Activated CD8-positive, alpha-beta memory T cell treated with anti-CD3 and anti-CD28 coated beads, Interleukin-2, amount 10 ng/mL, durations not matched to agents 7 days and 5 days (primary cell): Measurements from ENCODE around the gene CCNH. TPM values are rescaled to one million over a fixed set of nuclear protein-coding genes. Genes with fewer than 3 reads are reported as not detected.

ENCODE experiments used
- ATAC-seq: fragments of 150-1000 bp; cut with Tn5 transposase; one replicate; pipeline ENCODE4 v1.10.0; 2021; ENCODE audit warnings: moderate library complexity
- CTCF ChIA-PET: fragments of 350-600 bp; sonication (Branson Sonifier 250); formaldehyde crosslinking; loops from one replicate; lab custom pipeline; 2021; ENCODE audit warnings: antibody characterized with exemption; lab: Charles Lee
- DNase-seq: peaks from one replicate; pipeline ENCODE4 v3.0.0-alpha.2; 2020
- H3K27ac Mint-ChIP-seq: one replicate; pipeline ENCODE4 v1.8.0; 2021; ENCODE audit warnings: mild to moderate bottlenecking, mixed read lengths
- H3K27me3 Mint-ChIP-seq: one replicate; pipeline ENCODE4 v1.8.0; 2021; ENCODE audit warnings: mixed read lengths
- H3K36me3 Mint-ChIP-seq: one replicate; pipeline ENCODE4 v1.8.0; 2021; ENCODE audit warnings: mild to moderate bottlenecking, mixed read lengths
- H3K4me1 Mint-ChIP-seq: one replicate; pipeline ENCODE4 v1.8.0; 2021; ENCODE audit warnings: mixed read lengths
- H3K4me3 Mint-ChIP-seq: one replicate; pipeline ENCODE4 v1.8.0; 2021; ENCODE audit warnings: mild to moderate bottlenecking, moderate library complexity, mixed read lengths
- H3K9me3 Mint-ChIP-seq: one replicate; pipeline ENCODE4 v1.8.0; 2022; ENCODE audit warnings: low read depth, mixed read lengths
- total RNA-seq, 2 experiments: library from RNA; stranded (reverse); gene quantifications; one replicate each; pipeline ENCODE4 v1.2.3, GENCODE V29; 2021

The CCNH gene
- 10 to 100 TPM; 62.4 to 67.3 TPM for total RNA-seq

GRCh38 chr5:87412630-87413342, at the start of gene CCNH:
CCNH (minus strand) TSS chr5:87412930; CDS start chr5:87412794, 136 bp downstream.
- ATAC-seq (peak; percentile 98), DNase-seq (peak; percentile 99)
- H3K4me3 Mint-ChIP-seq = peak within 1 kb of the TSS; percentile 96
- no peaks in the 10 kb centered on the region for H3K27me3 Mint-ChIP-seq
- no peaks in the 10 kb centered on the region for H3K9me3 Mint-ChIP-seq
- H3K27ac Mint-ChIP-seq = peak within 1 kb of the TSS; percentile 91
- H3K4me1 Mint-ChIP-seq = peaks cover 38% of the 10 kb centered on the region
- peaks cover 24% of the 10 kb centered on the region for H3K36me3 Mint-ChIP-seq
- CTCF ChIA-PET = interaction anchor here (1.0 to 2.1 kb wide), 5 partner anchors 10 to 72 kb away, joined by 3 to 12 read pairs (median 4); no protein-coding TSS in a partner anchor

GRCh38 chr5:87457706-87458105, 45.0 kb upstream of the CCNH start:
- Mint-ChIP-seq H3K9me3 (no peaks in the 10 kb centered on the region), H3K27ac (no peak overlapping the region), H3K27me3 (peaks cover 8% of the 10 kb centered on the region), H3K36me3 (no peaks in the 10 kb centered on the region), H3K4me3 (no peak overlapping the region), H3K4me1 (peaks cover 6% of the 10 kb centered on the region)
- CTCF ChIA-PET = no interaction called here
- DNase-seq (no peak), ATAC-seq (no peak)

- H3K27me3 Mint-ChIP-seq = peaks cover 10% of the 10 kb centered on the region
- H3K9me3 Mint-ChIP-seq = no peaks in the 10 kb centered on the region
- no peak overlapping the region for H3K4me3 Mint-ChIP-seq
- DNase-seq = no peak
- no peak overlapping the region for H3K27ac Mint-ChIP-seq
- CTCF ChIA-PET = no interaction called here
- ATAC-seq = no peak
- peaks cover 8% of the 10 kb centered on the region for H3K4me1 Mint-ChIP-seq
- H3K36me3 Mint-ChIP-seq = no peaks in the 10 kb centered on the region
Observed at GRCh38 chr5:87453801-87454200, 41.1 kb upstream of the CCNH start.

GRCh38 chr5:87452837-87453236, 40.1 kb upstream of the CCNH start:
- ATAC-seq = no peak
- CTCF ChIA-PET = no interaction called here
- no peak overlapping the region for H3K4me3 Mint-ChIP-seq
- H3K36me3 Mint-ChIP-seq = no peaks in the 10 kb centered on the region
- no peaks in the 10 kb centered on the region for H3K9me3 Mint-ChIP-seq
- DNase-seq = no peak
- no peak overlapping the region for H3K27ac Mint-ChIP-seq
- H3K4me1 Mint-ChIP-seq = peaks cover 8% of the 10 kb centered on the region
- peaks cover 12% of the 10 kb centered on the region for H3K27me3 Mint-ChIP-seq

GRCh38 chr5:87442419-87442818, 29.7 kb upstream of the CCNH start:
- H3K4me3 Mint-ChIP-seq = no peak overlapping the region
- H3K9me3 Mint-ChIP-seq = no peaks in the 10 kb centered on the region
- no peaks in the 10 kb centered on the region for H3K36me3 Mint-ChIP-seq
- no peak for ATAC-seq
- no peak overlapping the region for H3K27ac Mint-ChIP-seq
- H3K4me1 Mint-ChIP-seq = no peaks in the 10 kb centered on the region
- H3K27me3 Mint-ChIP-seq = peaks cover 5% of the 10 kb centered on the region
- DNase-seq = no peak
- CTCF ChIA-PET = no interaction called here

GRCh38 chr5:87438231-87438630, 25.5 kb upstream of the CCNH start:
- DNase-seq (no peak), ATAC-seq (no peak)
- H3K36me3 Mint-ChIP-seq = no peaks in the 10 kb centered on the region
- no peaks in the 10 kb centered on the region for H3K9me3 Mint-ChIP-seq
- H3K27me3 Mint-ChIP-seq = peaks cover 5% of the 10 kb centered on the region
- no peak overlapping the region for H3K27ac Mint-ChIP-seq
- no peak overlapping the region for H3K4me3 Mint-ChIP-seq
- H3K4me1 Mint-ChIP-seq = no peaks in the 10 kb centered on the region
- CTCF ChIA-PET = no interaction called here

GRCh38 chr5:87437724-87438123, 25.0 kb upstream of the CCNH start:
- no peak for DNase-seq
- Mint-ChIP-seq H3K4me3 (no peak overlapping the region), H3K36me3 (no peaks in the 10 kb centered on the region), H3K27ac (no peak overlapping the region), H3K9me3 (no peaks in the 10 kb centered on the region), H3K4me1 (no peaks in the 10 kb centered on the region), H3K27me3 (peaks cover 3% of the 10 kb centered on the region)
- CTCF ChIA-PET = no interaction called here
- no peak for ATAC-seq

GRCh38 chr5:87435144-87435694, 22.5 kb upstream of the CCNH start:
- Mint-ChIP-seq H3K9me3 (no peaks in the 10 kb centered on the region), H3K4me3 (no peak overlapping the region), H3K27ac (no peak overlapping the region), H3K4me1 (no peaks in the 10 kb centered on the region), H3K27me3 (peaks cover 3% of the 10 kb centered on the region), H3K36me3 (no peaks in the 10 kb centered on the region)
- CTCF ChIA-PET = no interaction called here
- no peak for ATAC-seq
- no peak for DNase-seq

GRCh38 chr5:87434461-87434860, 21.7 kb upstream of the CCNH start:
- H3K4me1 Mint-ChIP-seq = no peaks in the 10 kb centered on the region
- H3K27ac Mint-ChIP-seq = no peak overlapping the region
- H3K4me3 Mint-ChIP-seq = no peak overlapping the region
- CTCF ChIA-PET = no interaction called here
- DNase-seq (no peak), ATAC-seq (no peak)
- H3K36me3 Mint-ChIP-seq = no peaks in the 10 kb centered on the region
- H3K27me3 Mint-ChIP-seq = peaks cover 3% of the 10 kb centered on the region
- H3K9me3 Mint-ChIP-seq = no peaks in the 10 kb centered on the region

- CTCF ChIA-PET = no interaction called here
- Mint-ChIP-seq H3K27me3 (peaks cover 3% of the 10 kb centered on the region), H3K4me1 (no peaks in the 10 kb centered on the region), H3K36me3 (no peaks in the 10 kb centered on the region), H3K4me3 (no peak overlapping the region), H3K9me3 (no peaks in the 10 kb centered on the region), H3K27ac (no peak overlapping the region)
- DNase-seq (no peak), ATAC-seq (no peak)
Observed at GRCh38 chr5:87433945-87434344, 21.2 kb upstream of the CCNH start.

GRCh38 chr5:87432460-87432859, 19.7 kb upstream of the CCNH start:
- H3K36me3 Mint-ChIP-seq = no peaks in the 10 kb centered on the region

GRCh38 chr5:87430863-87431457, 18.2 kb upstream of the CCNH start:
- no peak for DNase-seq
- CTCF ChIA-PET = no interaction called here
- ATAC-seq = no peak
- no peaks in the 10 kb centered on the region for H3K9me3 Mint-ChIP-seq
- H3K27ac Mint-ChIP-seq = no peak overlapping the region
- H3K4me3 Mint-ChIP-seq = no peak overlapping the region
- peaks cover 3% of the 10 kb centered on the region for H3K27me3 Mint-ChIP-seq
- H3K4me1 Mint-ChIP-seq = no peaks in the 10 kb centered on the region
- H3K36me3 Mint-ChIP-seq = no peaks in the 10 kb centered on the region

More at GRCh38 chr5:87432460-87432859, 19.7 kb upstream of the CCNH start:
- Mint-ChIP-seq H3K4me3 (no peak overlapping the region), H3K9me3 (no peaks in the 10 kb centered on the region), H3K4me1 (no peaks in the 10 kb centered on the region), H3K27me3 (peaks cover 3% of the 10 kb centered on the region), H3K27ac (no peak overlapping the region)
- DNase-seq (no peak), ATAC-seq (no peak)
- CTCF ChIA-PET = no interaction called here

GRCh38 chr5:87423755-87424154, 11.0 kb upstream of the CCNH start:
- H3K4me1 Mint-ChIP-seq = no peaks in the 10 kb centered on the region
- DNase-seq = no peak
- ATAC-seq = no peak
- no peaks in the 10 kb centered on the region for H3K27me3 Mint-ChIP-seq
- H3K9me3 Mint-ChIP-seq = no peaks in the 10 kb centered on the region
- CTCF ChIA-PET = no interaction called here
- no peaks in the 10 kb centered on the region for H3K36me3 Mint-ChIP-seq
- H3K4me3 Mint-ChIP-seq = no peak overlapping the region
- H3K27ac Mint-ChIP-seq = no peak overlapping the region

- Mint-ChIP-seq H3K27me3 (no peaks in the 10 kb centered on the region), H3K4me3 (no peak overlapping the region), H3K9me3 (no peaks in the 10 kb centered on the region), H3K36me3 (no peaks in the 10 kb centered on the region), H3K27ac (no peak overlapping the region), H3K4me1 (no peaks in the 10 kb centered on the region)
- ATAC-seq (no peak), DNase-seq (no peak)
- CTCF ChIA-PET = no interaction called here
Observed at GRCh38 chr5:87421307-87421706, 8.6 kb upstream of the CCNH start.
